ENCODE results near the gene IL21R.
"Not testable (repeated sequence)": the region's sequence is repeated elsewhere in the genome, so short reads cannot be mapped to it uniquely, and the experiment has no call there.

IL21R gene

GRCh38 chr16:27374804-27375425, 27.1 kb upstream of the IL21R start:
- DNase-seq = peak; percentile 79

- no peak for DNase-seq
Measured at GRCh38 chr16:27377666-27378485, 24.1 kb upstream of the IL21R start.

- DNase-seq = no peak
Measured at GRCh38 chr16:27378871-27379481, 23.0 kb upstream of the IL21R start.

GRCh38 chr16:27379919-27380318, 22.1 kb upstream of the IL21R start:
- no peak for DNase-seq

- no peak for DNase-seq
Measured at GRCh38 chr16:27381236-27381635, 20.7 kb upstream of the IL21R start.

- DNase-seq = no peak
Measured at GRCh38 chr16:27381974-27382855, 19.8 kb upstream of the IL21R start.

GRCh38 chr16:27383556-27384243, 18.3 kb upstream of the IL21R start:
- DNase-seq = no peak

GRCh38 chr16:27384425-27384824, 17.5 kb upstream of the IL21R start:
- no peak for DNase-seq

GRCh38 chr16:27385398-27385797, 16.6 kb upstream of the IL21R start:
- DNase-seq = no peak

GRCh38 chr16:27386674-27387073, 15.3 kb upstream of the IL21R start:
- DNase-seq = no peak

GRCh38 chr16:27387724-27388123, 14.2 kb upstream of the IL21R start:
- no peak for DNase-seq

GRCh38 chr16:27389272-27389961, 12.6 kb upstream of the IL21R start:
- DNase-seq = no peak

- no peak for DNase-seq
Measured at GRCh38 chr16:27390151-27390550, 11.8 kb upstream of the IL21R start.

GRCh38 chr16:27392671-27393070, 9.3 kb upstream of the IL21R start:
- DNase-seq = peak; percentile 9

GRCh38 chr16:27394516-27394915, 7.5 kb upstream of the IL21R start:
- DNase-seq = no peak

GRCh38 chr16:27398341-27398893, 3.6 kb upstream of the IL21R start:
- not testable (repeated sequence) for DNase-seq

- DNase-seq = no peak
Measured at GRCh38 chr16:27398894-27399853, 2.8 kb upstream of the IL21R start.

- DNase-seq = no peak
Measured at GRCh38 chr16:27399969-27400368, 2.0 kb upstream of the IL21R start.

GRCh38 chr16:27400751-27401620, 988 bp upstream of the IL21R start:
- DNase-seq = peak; percentile 84
